GM21528 (cell line): ENCODE results near the gene SNCB.

Source experiments
- ATAC-seq: cut with Tn5 transposase; IDR thresholded peaks from one replicate; pipeline ENCODE4 v1.9.1; 2021; ENCODE audit warnings: mild to moderate bottlenecking, moderate library complexity; ENCODE audit not compliant: unreplicated experiment, low FRiP score

SNCB gene

DNA sequence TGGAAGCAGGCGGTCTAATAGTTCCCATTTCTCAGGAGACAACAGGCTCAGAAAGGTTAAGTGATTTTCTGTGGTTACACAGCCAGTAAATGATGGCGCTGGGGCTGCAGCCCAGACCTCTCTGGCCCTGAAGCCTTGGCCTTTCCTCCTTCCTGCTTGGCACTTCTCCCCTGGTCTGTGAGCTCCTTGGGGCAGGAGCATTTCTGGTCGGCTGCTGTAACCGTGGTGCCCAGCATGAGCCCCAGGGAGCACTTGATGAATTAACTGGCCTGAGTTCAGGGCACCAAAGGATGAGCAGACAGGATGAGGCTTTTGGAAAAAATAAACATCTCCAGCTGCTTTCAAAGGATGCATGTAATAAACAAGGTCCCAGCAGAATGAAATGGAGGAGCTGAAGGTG lies 51.0 kb downstream of the SNCB start:
- no peak for ATAC-seq

DNA sequence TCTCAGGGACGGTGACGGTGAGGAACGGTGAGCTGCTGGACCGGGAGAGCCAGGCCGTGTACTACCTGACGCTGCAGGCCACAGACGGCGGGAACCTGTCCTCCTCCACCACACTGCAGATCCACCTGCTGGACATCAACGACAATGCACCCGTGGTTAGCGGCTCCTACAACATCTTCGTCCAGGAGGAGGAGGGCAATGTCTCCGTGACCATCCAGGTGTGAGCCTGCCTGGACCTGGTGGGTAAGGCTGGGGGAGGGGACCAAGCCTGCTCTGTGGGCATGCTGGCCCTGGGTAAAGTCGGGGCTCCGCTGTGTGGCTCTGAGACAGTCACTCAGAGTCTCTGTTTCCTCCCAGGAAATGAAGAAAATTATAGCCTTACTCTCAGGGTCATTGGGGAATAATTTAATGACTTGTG lies 51.9 kb downstream of the SNCB start:
- no peak for ATAC-seq

DNA sequence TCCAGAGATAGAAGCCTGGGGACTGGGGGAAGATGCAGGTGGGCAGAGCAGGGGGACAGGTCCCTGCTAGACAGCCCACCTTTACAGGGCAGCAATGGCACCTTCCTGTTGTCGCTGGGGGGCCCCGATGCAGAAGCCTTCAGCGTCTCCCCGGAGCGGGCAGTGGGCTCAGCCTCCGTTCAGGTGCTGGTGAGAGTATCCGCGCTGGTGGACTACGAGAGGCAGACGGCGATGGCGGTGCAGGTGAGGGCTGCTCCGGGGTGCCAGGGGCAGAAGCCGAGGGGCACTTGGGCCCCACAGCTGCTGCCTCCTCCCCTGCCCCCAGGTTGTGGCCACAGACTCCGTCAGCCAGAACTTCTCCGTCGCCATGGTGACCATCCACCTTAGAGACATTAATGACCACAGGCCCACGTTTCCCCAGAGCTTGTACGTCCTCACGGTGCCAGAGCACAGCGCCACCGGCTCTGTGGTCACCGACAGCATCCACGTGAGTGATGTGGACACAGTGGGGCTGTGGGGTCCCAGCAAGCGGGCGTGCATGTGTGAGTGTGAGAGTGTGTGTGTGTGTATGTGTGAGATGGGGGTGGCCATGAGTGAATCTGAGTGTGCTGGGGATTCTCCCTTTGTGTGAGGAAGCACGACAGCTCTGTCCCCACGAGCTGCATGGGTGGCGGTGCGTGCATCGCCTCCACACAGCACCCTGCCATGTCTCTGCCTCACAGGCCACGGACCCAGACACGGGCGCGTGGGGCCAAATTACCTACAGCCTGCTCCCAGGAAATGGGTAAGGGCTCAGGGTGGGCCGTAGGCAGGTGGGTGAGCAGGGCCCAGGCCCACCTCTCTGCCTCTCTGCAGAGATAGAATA lies 52.8 kb downstream of the SNCB start:
- no peak for ATAC-seq

GRCh38 chr5:176575488-176576422 lies 54.6 kb downstream of the SNCB start:
- no peak for ATAC-seq

DNA sequence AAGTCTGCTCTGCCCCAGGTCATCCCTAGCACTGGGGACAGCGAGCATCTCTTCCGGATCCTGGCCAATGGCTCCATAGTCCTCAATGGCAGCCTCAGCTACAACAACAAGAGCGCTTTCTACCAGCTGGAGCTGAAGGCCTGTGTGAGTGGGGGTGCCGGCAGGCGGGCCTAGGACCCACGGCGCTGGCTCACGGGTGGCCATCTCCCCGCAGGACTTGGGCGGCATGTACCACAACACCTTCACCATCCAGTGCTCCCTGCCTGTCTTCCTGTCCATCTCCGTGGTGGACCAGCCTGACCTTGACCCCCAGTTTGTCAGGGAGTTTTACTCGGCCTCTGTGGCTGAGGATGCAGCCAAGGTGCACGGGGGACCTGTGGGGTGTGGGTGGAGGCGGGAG lies 55.3 kb downstream of the SNCB start:
- ATAC-seq = no peak

DNA sequence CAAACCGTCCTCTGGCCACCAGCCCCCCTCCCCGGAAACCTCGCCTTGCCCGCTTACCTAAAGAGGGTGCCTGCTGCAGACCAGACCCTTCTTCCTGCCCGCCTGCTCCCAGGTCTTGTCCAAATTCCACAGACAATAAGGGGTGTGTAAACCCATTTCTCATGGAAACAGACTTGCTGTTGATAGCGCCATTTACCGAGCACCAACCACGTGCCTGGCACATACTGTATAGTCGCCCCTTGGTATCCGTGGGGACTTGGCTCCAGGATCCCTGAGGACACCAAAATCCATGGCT lies 56.1 kb downstream of the SNCB start:
- no peak for ATAC-seq

DNA sequence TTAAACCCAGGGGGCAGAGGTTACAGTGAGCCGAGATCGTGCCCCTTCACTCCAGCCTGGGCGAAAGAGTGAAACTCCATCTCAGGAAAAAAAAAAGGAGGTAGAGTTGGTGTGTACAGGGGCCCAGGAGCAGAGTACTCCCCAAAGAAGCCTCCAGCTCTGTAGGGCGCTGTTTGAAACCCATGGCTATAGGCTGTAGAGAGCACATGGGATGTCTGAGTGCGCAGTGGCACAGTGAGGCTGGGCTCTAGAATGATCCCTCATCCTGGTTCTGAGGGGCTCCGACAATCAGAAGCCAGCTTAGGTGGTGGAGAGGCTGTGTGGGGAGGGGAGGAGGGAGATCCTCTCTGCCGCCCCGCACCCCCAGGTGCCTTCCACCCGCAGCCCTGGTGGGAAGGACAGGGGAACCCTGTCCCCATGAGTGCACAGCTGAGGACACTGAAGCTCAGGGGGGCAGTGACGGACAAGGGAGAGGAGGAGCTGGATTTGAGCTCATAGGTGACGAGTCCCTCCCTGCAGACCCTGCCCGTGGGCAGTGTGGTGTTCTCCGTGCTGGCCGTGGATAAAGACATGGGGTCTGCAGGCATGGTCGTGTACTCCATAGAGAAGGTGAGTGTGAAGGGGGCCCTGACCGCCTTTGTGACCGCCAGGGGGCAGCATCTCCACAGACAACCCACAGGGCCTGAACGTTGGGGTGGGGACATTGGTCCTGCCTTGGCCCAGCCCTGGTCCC lies 56.6 kb downstream of the SNCB start:
- peak; percentile 61 for ATAC-seq
